Activated CD8-positive, alpha-beta memory T cell treated with anti-CD3 and anti-CD28 coated beads for 4 hours (primary cell): ENCODE results near the gene TTC6.

Source experiments
- DNase-seq, 2 donors: peaks; one replicate each; pipeline ENCODE4 v3.0.0-alpha.2; 2020; ENCODE audit warnings: low read depth in 2 of 2

The TTC6 gene

DNA sequence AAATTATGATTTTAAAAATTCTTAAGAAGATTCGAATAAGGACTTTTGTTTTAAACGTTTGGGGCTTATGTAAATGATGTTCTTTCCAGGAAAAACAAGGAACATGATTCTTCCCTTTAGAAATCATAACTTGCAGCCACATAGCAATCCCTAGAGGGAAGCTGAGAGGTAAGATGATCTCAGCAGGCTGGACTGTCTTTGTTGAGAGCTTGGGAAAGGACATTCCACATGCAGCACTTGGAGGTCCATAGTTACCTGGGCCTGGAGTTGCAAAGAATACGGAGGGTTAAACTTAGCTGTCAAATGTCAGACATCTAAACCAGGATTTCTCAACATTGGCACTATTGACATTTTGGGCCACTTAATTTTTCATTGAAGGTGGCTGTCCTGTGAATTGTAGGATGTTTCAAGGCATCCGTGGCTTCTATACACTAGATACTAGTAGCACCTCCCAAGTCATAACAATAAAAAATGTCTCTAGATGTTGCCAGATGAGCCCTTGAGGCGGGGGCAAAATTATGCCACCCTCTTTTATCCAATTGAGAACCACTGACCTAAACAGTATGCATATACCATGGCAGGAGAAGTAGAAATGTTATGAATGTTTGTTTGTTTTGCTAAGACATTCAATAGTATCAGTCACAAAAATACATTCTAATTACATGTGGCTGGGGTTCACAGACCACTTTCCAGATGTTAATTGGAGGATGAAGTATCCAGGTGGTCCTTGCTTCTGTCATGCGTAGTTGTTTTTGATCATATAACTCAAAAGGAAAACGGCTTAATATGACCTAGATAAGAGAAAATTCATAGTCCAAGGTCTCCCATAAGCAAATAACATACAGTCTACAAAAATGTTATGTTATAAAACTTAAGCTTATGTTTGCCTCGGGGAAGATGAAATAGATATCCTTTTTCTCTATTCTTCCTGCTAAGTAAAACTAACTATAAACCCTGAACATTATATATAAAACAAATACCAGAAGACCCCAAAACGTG lies 30.5 kb downstream of the TTC6 start:
- no peak for DNase-seq

DNA sequence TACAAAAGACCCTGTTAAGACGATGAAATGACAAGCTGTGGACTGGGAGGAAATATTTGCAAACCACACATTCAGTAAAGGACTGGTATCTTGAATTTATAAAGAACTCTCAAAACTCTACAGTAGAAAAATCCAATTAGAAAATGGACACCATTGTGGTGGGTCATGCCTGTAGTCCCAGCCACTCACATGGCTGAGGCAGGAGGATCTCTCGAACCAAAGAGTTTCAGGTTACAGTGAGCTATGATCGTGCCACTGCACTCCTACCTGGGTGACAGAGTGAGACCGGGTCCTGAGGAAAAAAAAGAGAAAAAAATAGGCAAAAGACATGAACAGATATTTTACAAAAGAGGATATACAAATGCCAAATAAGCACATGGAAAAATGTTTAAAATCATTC lies 41.9 kb downstream of the TTC6 start:
- DNase-seq = no peak

DNA sequence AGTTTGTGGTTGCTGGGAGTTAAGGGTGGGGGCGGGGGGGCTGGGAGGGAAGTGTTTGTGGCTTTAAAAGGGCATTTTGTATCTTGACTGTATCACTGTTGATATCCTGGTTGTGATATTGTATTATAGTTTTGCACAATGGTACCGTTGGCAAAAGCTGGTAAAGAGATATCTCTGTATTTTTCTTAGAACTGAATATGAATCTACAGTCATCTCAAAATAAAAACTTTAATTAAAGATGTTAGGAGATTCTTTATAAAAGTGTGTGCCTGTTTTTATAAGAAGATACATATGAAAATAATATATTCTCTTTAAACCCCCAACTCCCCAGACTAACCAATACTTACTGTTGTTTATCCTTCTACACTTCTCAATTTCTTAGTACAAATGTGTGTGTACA lies 43.2 kb downstream of the TTC6 start:
- DNase-seq = no peak

DNA sequence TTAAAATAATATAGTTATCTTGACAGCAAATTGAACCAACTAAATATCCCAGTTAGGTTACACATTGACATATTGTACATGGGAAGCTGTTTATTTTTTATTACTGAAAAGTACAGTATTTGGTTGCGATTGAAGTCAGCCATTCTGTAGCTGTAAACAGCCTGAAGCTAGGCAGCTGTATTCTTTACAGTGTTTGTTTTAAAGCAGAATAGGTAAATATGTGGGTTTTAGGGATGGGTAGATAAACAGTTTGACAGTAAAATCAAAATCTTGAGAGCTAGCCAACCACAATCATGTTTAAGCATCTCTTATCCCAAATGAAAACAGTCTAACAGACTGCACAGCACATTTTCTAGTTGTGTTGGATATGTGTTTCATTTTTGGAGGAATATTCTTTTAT lies 45.7 kb downstream of the TTC6 start:
- DNase-seq = no peak

DNA sequence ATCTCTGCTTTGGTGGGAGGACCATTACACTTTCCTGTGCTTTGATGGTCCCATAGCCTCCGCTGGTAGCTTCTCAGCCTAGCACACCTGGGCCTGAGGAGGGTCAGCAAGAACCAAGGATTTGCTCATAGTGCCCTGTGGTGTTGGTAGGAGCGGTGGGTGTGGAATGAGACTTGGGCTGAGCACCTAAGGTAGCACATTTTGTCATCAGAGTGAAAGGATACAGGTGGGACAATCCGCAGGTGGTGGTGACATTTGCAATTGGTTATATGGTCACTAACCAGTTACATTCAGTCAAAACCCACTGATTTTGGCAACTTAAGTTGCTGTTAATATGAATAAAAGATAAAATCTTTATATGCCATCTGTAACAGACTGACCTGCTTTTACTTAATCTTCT lies 46.7 kb downstream of the TTC6 start:
- no peak for DNase-seq

DNA sequence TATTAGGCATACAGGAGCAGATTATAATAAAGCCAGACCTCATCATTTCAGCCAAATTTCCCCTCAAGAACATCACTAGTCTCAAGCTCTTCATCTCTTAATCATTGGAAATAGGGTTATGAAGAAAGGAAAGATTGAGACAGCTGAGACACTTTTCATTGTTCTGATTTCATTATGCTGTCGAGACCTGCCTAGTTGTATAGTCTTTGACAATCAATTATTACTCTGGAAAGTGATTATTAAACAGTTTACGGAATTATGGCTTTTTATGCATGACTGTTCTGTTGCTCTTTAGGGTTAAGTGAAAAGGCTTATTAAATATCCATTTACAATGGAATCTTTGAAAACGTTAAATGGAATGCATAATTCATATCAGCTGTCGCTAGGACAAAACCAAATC lies 48.3 kb downstream of the TTC6 start:
- DNase-seq = no peak
